HL-60 (cell line): ENCODE data around the gene NPAS4.
A peak's percentile ranks its signal among the peaks of the same experiment; 100 is the strongest.
"Not testable (repeated sequence)": the region's sequence is repeated elsewhere in the genome, so short reads cannot be mapped to it uniquely, and the experiment has no call there.

ENCODE experiments used
- DNase-seq, 2 experiments: peaks; one replicate each; pipeline ENCODE4 v3.0.0-alpha.2; 2010 to 2020; ENCODE audit warnings: low read depth in 1 of 2, low spot score in 1 of 2
- H3K27ac ChIP-seq: fragments of 250-450 bp; sonication (Bioruptor Pico); replicated peaks from 2 replicates; pipeline ENCODE4 v1.5.1; 2020; ENCODE audit warnings: mild to moderate bottlenecking, moderate library complexity
- H3K27me3 ChIP-seq: fragments of 250-450 bp; sonication (Bioruptor Pico); 2 replicates; pipeline ENCODE4 v1.5.1; 2021; ENCODE audit warnings: mild to moderate bottlenecking, moderate library complexity; ENCODE audit not compliant: insufficient read depth, poor library complexity, severe bottlenecking
- H3K4me3 ChIP-seq: replicated peaks from 2 replicates; pipeline ENCODE4 v1.5.1; 2011; ENCODE audit warnings: mild to moderate bottlenecking, control low read depth, low read length; ENCODE audit not compliant: insufficient read depth
- GABPA ChIP-seq: IDR thresholded peaks from 2 replicates; pipeline ENCODE4 v1.6.1; 2012; ENCODE audit warnings: low read depth
- POLR2AphosphoS5 ChIP-seq: IDR thresholded peaks from 2 replicates; pipeline ENCODE4 v1.6.1; 2012; ENCODE audit warnings: low read depth
- REST ChIP-seq: IDR thresholded peaks from 2 replicates; pipeline ENCODE4 v1.6.1; 2012; ENCODE audit warnings: low read depth; ENCODE audit not compliant: insufficient replicate concordance
- SPI1 ChIP-seq: IDR thresholded peaks from 2 replicates; pipeline ENCODE4 v1.6.1; 2012; ENCODE audit warnings: low read depth, mild to moderate bottlenecking, borderline replicate concordance
- TF ChIP-seq, protein P1 (sequence below): IDR thresholded peaks from one replicate; pipeline ENCODE4 v1.5.1; 2011; ENCODE audit warnings: low read length, control low read depth, inconsistent platforms; ENCODE audit not compliant: insufficient read depth

Gene NPAS4

DNA sequence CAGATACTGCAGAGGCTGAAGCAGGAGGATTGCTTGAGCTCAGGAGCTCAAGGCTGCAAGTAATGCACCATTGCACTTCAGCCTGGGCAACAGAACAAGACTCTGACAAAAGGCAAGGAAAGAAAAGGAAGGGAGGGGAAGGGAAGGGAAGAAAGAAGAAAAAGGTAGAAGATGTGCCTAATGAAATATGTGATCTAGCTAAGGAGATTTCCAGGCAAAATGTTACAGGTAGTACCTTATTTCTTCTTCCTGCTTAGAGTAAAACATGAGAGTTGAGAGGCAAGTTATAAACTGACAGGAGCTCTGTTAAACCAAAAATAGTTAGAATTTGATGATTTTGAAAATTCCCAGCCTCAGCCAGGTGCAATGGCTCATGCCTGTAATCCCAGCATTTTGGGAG, 41.2 kb downstream of the NPAS4 start:
- H3K27me3 ChIP-seq, result no peaks in the 10 kb centered on the region
- TF ChIP-seq GABPA (no peak), REST (no peak), SPI1 (no peak), POLR2AphosphoS5 (no peak)
- TF ChIP-seq, protein P1, sequence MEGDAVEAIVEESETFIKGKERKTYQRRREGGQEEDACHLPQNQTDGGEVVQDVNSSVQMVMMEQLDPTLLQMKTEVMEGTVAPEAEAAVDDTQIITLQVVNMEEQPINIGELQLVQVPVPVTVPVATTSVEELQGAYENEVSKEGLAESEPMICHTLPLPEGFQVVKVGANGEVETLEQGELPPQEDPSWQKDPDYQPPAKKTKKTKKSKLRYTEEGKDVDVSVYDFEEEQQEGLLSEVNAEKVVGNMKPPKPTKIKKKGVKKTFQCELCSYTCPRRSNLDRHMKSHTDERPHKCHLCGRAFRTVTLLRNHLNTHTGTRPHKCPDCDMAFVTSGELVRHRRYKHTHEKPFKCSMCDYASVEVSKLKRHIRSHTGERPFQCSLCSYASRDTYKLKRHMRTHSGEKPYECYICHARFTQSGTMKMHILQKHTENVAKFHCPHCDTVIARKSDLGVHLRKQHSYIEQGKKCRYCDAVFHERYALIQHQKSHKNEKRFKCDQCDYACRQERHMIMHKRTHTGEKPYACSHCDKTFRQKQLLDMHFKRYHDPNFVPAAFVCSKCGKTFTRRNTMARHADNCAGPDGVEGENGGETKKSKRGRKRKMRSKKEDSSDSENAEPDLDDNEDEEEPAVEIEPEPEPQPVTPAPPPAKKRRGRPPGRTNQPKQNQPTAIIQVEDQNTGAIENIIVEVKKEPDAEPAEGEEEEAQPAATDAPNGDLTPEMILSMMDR, result no peak
- H3K4me3 ChIP-seq, result no peak overlapping the region
- DNase-seq, result no peak
- H3K27ac ChIP-seq, result no peak overlapping the region

DNA sequence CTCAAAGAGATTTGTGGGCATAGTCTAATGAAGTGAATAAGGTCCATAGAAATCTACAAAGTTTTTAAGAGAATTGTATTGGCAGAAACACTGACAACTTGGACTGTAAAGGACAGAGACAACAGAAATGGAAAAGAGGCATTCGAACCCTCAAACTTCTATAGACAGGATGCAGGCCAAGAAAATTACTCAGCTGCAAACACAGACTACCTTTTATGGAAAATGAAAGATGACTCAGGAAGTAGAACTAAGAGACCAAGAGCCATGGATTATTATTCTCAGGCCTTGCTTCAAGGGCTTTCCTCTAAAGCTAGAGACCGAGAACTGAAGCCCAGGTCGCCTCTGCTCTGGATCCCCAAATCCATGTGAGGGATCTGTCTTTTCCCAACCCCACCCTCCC, 42.1 kb downstream of the NPAS4 start:
- DNase-seq, result no peak
- no peak for TF ChIP-seq GABPA
- TF ChIP-seq SPI1, result no peak
- TF ChIP-seq POLR2AphosphoS5, result no peak
- no peak for TF ChIP-seq REST
- TF ChIP-seq, protein P1, result no peak

GRCh38 chr11:66464116-66464515, 43.3 kb downstream of the NPAS4 start:
- not testable (repeated sequence) for H3K27ac ChIP-seq, DNase-seq, H3K4me3 ChIP-seq, H3K27me3 ChIP-seq

More for the DNA sequence above, 42.1 kb downstream of the NPAS4 start:
- Histone ChIP-seq H3K27me3 (no peaks in the 10 kb centered on the region), H3K27ac (no peak overlapping the region), H3K4me3 (no peak overlapping the region)

DNA sequence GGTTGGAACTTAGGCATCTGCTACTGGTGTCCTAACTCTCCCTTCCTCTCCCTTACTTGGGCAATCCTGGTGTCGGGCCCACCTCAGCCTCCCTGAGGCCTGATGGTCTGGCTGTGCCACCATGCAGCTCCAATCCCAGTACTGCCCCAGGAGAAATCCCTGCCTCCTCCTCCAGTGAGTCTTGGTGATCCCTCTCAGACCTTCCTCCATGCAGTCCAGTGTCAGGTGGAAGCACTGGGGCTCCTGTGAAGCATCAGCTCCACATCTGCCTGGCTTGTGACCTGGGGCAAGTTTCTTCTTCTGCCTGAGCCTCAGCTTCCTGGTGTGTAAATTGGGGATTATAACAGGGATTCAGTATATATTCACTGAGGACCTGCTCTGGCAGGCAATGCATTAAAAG, 44.1 kb downstream of the NPAS4 start:
- no peak for TF ChIP-seq GABPA
- TF ChIP-seq POLR2AphosphoS5, result no peak
- TF ChIP-seq SPI1, result no peak
- TF ChIP-seq REST, result no peak
- TF ChIP-seq, protein P1, result no peak
- Histone ChIP-seq H3K4me3 (peak overlapping the region; percentile 55), H3K27ac (peak overlapping the region; percentile 53), H3K27me3 (no peaks in the 10 kb centered on the region)
- no peak for DNase-seq
